HTERT RPE-1 (cell line): ENCODE results near the gene EDEM2.
"Not testable (repeated sequence)": the region's sequence is repeated elsewhere in the genome, so short reads cannot be mapped to it uniquely, and the experiment has no call there.

Source experiments
- in situ Hi-C: fragments of 300-500 bp; cut with MboI; formaldehyde crosslinking; loops from 4 replicates; pipeline ENCODE4 v1.14.3; 2020; ENCODE audit warnings: low sequenced_read_pairs

Gene EDEM2

DNA sequence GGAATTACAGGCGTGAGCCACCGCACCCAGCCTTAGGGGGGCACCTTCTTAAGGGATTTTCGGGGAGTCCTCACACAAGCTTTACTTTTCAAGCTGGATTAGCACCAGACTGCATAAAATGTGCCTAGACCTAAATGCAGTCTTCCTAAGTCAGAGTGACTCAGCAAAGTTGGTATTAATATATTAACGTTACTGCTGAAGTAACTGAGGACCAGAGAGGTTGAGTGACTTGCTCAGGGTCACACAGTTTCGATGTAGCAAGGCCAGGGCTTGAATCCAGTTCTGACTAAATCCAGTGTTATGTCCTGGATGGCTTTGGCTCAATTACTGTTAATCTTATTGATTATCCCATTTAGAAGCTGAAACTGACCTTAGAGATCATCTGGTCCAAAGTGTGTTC lies 13.4 kb downstream of the EDEM2 start:
- in situ Hi-C loops = no loop called here

DNA sequence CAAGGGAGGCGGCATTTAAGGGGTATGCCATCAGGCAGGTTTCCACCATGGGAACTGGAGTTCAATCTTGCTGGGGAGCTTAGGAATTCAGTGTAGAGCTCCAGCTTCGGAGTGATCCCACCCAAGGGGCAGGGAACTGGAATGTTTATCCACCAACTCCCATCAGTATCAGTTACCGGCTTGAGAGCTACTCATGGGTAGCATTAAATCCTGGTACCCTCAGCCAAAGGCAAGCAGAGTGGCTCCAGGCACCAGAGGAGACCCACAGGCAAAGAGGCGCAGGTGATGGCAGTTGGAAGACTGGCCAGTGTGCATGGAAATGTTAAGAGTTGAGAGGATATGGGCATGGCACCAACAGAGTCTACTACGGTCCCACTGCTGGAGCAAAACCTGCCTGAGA lies 14.1 kb downstream of the EDEM2 start:
- in situ Hi-C loops = no loop called here

DNA sequence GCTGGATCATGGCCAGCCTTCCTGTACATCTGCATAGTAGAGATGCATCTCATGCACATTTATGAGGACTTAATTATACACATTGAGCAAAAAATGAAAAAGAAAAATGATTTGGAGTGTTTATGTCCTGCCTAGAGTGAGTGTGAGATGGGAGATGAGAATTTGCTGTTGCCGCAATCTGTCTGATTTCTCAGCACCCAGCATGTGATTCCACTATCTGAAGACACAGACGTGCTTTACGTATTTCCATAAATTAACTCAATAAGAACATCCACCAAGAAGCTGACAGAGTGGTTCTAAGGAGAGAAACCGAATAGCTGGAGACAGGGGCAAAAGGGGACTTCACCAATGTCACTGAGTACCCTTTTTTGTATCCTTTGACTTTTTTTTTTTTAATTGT lies 15.2 kb downstream of the EDEM2 start:
- in situ Hi-C loops = no loop called here

DNA sequence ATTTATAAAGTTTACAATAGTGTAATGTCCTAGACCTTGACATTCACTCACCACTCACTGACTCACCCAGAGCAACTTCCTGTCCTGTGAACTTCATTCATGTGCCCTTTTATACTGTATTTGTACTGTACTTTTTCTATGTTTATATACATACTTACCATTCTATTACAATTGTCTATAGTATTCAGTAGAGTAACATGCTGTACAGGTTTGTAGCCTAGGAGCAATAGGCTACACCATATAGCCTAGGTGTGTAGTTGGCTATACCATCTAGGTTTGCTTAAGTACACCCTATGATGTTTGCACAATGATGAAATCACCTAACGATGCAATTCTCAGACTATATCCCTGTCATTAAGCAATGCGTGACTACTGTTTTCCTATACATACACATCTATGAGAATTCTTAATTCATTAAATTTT lies 17.5 kb downstream of the EDEM2 start:
- in situ Hi-C loops = no loop called here

DNA sequence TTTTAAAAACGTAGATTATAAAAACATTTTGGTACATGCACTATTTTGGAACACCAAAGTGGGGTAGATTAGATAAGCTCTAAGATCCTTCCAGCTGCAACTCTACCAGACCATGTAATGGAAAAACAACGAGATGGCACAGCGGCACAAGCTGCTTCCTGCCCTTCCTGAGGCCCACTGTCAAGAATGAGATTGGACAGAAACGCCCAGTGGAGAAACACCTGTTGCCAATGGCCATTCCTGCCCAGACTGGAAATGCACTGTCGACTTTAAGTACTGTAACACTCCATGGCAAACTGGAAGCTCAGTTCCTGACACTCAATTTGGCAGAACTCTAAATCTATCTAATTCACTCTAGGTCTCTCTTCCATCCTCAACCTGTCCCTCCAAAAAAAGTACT lies 21.4 kb downstream of the EDEM2 start:
- in situ Hi-C loops = no loop called here

DNA sequence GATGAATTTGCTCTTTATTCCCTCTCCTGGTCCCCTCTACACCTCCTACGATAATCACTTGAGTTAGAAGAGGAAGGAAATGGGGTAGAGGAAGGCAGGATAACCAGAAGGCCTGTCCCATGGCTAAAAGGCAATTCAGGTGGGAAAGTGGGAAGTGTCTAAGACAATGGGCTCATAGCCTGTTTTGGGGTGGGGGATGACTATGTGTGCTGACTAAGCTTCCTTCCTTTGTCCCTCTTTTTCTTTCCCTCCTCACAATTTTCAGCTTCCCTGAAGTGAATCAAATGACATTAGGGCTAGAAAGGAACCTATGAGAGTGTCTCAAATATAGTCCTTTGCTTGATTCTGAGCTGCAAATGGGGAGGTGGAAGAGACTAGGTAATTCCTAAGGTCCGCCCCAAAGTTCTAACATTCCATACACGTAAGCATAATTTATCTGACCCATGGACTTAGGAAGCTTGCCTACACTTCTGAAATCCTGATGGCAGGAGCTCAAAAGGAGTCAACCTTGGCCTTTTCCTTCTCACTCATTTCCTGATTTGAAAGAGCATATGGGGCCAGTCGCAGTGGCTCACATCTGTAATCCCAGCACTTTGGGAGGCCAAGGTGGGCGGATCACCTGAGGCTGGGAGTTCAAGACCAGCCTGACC lies 24.3 kb downstream of the EDEM2 start:
- in situ Hi-C loops = no loop called here

DNA sequence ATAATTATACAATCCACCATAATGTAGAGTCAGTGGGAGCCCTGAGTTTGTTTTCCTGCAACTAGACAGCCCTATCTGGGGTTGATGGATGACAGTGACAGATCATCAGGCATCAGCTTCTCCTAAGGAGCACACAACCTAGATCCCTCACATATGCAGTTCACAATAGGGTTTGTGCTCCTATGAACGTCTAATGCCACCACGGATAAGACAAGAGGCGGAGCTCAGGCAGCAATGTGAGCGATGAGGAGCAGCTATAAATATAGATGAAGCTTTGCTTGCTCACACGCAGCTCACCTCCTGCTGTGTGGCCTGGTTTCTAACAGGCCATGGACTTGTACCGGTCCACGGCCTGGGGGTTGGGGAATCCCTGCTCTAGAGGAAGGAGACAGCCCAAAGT lies 25.9 kb downstream of the EDEM2 start:
- in situ Hi-C loops = no loop called here

DNA sequence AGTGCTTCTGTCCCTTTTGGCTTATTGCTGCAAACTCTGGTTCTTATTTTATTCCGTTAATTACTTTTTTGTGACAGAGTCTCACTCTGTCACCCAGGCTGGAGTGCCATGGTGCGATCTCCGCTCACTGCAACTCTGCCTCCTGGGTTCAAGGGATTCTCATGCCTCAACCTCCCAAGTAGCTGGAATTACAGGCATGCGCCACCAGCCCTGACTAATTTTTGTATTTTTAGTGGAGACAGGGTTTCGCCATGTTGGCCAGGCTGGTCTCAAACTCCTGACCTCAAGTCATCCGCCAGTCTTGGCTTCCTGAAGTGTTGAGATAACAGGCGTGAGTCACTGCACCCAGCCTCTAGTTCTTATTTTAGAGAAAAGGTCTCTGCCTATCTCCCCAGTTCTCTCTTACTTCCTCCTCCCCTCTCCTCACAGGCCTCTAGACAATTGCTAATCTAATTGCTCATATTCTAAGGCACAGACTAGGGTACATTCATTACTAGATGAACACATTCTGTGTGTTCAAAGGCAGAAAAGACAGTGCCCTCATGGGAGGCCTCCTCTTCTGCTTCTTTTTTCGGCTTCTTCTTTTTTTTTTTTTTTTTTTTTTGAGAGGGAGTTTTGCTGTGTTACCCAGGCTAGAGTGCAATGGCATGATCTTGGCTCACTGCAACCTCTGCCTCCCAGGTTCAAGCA lies 27.0 kb downstream of the EDEM2 start:
- in situ Hi-C loops = no loop called here

DNA sequence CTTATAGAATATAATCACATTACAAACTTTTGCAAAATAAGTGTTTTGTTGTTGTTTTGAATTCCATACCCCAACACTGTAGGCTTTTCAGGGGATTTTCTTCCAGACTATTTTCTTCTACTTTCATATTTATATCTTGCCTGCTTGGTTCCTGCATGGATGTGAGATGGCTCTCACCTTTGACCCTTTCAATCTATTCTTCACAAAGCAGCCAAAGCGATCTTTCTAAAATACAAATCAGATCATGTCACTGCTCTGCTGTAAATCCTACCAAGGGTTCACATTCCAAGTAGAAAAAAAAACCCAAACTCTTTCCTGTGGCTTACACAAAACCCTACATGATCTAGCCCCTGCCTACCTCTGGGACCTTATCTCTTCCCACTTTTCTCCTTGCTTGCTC lies 29.5 kb downstream of the EDEM2 start:
- in situ Hi-C loops = no loop called here

DNA sequence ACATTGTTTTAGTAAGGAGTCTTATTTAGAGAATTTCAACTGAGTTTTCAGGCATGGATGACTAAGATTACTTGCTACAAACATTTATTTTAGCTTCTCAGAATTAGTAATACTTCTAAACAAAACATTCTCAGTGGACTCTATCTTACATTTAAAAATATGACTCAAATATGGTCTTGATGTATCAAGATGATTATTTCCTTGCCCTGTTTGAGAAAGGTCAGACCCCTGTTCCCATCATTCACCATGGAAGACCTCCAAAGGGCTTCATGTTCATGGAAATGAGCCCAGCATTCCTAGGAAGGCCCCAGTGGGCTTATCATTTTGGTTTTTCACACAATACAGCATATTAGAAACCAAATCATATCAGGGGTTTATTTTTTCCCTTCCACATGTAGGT lies 29.9 kb downstream of the EDEM2 start:
- in situ Hi-C loops = no loop called here

DNA sequence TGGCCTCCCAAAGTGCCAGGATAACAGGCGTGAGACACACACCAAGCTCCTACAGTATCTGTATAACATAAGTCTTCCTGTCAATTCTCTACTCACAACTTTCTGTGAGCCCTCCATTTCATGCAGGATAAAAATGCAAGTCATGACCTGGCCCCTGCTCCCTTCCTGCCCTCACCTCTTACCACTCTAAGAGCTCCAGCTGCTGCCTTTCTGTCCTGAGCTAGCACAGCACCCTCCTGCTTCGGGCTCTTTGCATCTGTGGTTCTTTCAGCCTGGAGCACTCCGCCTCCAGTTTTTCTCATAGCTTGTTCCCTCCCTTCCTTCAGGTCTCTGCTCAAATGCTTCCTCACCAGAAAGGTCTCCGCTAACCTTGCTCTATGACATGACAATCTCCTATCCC lies 30.9 kb downstream of the EDEM2 start:
- in situ Hi-C loops = no loop called here

DNA sequence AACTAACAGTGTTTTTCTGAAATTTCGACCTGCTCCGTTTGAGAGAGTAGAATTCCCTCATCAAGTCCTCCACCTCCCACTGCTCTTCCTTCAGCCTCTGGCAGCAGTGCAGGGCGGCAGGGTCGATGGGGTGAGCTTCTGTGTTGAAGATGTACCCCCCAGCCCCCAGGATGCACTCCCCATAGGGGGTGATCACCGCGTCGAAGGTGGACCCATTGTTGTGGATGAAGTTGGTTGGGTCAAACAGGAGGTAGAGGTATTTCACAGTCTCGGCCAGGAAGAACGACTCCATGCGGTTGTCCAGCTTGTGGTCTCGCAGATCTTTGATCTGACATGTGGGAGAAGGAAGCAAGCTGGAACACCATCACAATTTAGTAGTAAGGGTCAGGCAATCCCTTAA lies 31.5 kb downstream of the EDEM2 start:
- in situ Hi-C loops = no loop called here

DNA sequence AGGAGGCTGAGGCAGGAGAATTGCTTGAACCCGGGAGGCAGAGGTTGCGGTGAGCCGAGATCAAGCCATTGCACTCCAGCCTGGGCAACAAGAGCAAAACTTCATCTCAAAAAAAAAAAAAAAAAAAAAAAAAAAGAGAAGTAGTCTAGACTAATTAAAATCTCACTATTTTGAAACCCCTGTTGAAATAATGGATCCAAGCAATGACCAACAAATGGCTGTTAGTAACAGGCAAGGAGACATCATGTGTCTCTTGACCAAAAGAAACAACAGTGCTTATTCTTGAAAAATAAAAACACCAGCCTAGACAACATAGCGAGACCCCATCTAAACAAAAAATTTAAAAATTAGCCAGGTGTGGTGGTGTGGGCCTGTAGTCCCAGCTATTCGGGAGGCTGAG lies 34.9 kb downstream of the EDEM2 start:
- in situ Hi-C loops = not testable (repeated sequence)

DNA sequence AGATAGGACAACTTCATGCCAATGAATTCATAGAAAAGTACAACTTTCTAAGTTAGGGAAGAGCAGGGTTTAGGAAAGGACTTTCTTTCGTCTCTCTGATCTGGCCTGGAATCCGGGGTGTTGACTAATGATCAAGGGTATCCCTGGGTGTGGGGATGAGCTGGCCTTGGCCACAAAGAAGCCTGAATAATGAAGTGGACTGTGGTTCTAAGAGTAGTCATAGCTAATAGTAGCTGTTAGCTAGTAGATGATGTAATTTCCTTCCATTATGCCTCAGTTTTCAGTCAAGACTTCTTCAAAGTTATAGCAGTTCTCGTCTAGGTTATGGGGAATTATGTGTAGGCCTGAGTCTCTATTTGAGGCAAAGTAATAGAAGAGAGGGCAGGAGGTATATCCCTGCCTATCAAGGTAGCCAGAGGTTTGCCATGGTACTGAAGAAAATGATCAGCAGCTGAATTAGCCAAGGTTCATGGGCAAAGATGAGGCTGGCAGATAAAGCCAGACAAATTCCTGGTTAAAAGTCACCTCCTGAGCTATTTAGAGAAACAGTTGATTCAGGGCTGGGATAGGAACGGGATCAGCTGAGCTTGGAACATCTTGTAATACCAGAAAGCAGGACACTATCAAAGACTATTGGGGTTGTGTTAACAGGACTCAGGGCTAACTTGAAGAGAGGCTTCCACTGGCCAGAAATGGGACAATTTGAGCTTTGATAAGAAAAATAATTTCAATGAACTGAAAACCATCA lies 35.8 kb downstream of the EDEM2 start:
- in situ Hi-C loops = no loop called here

DNA sequence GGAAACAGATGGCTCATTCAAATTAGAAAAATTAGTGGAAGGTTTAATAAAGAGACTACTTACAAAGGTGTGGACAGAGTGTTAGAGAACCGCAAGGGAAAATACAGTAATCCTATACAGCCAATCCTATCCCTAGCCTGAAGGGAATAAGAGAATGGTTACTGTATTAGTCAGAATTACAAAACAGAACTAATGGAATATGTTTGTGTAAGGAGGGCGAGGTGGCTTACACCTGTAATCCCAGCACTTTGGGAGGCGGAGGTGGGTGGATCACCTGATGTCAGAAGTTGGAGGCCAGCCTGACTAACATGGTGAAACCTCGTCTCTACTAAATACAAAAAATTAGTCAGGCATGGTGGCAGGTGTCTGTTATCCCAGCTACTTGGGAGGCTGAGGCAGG lies 38.2 kb downstream of the EDEM2 start:
- in situ Hi-C loops = no loop called here

DNA sequence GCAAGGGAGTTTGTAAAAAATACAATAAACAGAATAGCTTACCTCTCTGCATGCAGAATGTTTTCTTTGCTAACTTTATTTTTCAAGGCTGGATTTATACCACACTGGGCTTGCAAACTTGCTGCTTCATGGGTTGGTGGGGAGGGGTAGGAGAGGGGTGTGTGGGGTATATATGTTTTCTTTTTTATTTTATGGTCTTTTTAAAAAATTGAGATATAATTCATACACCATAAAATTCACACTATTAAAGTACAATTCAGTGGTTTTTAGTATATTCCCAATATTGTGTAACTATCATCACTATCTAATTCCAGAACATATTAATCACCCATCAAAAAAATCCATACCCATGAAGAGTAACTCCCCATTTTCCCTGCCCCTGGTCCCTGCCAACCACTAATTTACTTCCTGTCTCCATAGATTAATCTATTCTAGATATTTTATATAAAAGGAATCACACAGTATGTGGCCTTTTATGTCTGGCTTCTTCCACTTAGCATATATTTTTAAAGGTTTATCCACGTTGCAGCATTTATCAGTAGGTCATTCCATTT lies 40.2 kb downstream of the EDEM2 start:
- in situ Hi-C loops = no loop called here

DNA sequence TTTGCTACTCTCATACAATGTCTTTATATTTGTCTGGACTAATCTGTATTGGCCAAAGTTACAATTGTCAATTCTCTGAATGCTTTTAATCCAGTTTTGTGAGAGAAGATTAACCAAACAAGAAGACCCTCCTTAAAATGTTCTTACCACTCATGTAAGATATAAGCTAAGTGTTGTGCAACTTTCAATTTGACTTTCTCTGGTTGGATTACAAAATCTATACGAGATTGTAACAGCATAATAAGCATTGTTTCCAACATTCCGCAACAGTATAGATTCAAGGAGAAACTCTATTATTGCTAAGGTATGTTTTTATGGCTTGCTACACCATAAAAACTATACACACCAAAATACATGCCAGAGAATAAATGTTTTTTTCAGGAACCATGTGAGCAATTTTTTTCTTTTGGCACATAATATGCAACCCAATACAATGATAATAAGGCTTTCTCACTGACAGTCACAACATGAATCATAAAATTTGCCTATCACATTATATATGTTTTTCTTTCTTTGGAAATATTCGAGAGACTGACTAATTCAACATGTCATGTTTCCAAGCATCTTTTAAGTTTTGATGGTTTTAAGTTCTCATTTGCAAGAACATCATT lies 42.3 kb downstream of the EDEM2 start:
- in situ Hi-C loops = no loop called here

DNA sequence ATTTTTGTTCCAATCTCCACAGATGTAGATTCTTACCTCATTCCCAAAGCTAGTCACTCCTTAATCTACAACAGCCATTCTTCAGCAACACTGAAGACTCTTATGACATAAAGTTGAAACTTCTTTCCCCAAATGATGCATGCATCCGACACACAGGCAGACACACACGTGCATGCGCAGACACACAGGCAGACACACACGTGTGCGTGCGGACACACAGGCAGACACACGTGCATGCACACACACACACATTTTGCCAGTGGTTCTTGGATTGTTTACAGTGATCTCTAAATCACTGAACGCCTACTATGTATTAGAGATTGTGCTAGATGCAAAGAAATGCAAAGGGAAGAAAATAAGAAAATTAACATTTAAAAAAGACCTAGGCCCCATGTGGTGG lies 45.5 kb downstream of the EDEM2 start:
- in situ Hi-C loops = no loop called here

DNA sequence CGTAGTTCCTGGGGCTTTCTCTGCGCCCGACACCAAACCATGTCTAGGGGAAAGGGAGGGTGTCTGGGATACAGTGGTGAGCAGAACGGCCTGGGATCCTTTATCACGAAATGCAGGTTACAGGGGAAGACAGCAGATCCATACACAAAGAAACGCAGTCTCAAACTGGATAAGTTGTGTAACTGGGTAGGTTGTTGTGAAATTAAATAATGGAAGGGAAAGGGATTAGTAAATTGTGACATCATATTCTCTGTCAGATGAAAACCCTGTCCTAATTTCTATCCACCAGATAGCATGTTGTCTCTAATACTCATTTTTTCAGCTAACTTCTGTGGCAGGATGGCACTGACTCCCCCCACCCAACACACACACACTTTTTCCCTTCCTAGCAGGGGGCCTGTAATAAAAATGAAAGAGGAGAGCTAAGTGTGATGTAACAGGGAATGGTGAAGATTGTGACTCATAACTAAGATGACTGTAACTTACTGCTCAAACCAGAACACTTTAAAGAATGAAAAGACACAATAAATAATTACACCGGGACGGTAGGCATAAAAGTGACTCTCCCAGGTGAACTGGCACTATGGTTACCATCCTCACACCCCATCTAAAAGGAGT lies 53.8 kb downstream of the EDEM2 start:
- in situ Hi-C loops = no loop called here

DNA sequence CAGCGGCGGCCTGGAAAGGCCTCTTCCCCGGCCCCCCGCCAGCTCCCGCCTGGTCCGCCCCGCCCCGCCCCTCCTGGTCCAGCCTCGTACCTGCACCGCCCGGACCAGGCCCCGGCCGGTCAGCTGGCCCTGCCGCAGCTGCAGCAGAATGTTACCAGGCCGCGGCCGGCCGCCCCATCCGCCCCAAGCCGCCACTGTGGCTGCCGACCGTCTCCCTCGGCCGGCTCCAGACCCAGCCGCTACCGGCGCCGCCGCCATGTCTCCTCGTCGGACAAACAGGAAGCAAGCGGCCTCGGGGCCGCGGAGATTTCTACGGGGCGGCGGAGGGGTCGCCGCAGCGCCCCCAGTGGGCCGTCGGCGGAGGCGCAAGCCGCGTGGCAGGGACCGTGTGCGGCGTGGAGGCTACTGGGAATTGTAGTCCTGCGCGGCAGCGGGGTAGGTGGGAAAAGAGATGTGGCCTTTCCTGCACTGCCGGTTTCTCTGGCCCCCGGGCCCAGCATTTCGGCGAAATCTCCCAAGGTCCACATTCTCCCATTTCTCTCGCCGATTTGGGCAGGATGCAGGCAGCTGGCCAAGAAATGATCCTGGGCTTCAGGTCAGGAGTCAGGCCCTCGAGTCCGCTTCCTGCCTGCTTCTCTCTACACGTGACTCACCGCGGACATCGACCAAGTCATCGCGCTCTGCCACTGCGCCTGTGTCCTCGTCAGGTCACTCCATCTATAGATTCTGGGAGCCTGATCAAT lies 54.4 kb downstream of the EDEM2 start, which contains the start of gene TRPC4AP:
Gene TRPC4AP (minus strand): TSS at position 284 of the 743 bp plus-strand sequence. CDS start 26 bp downstream, at position 258.
- in situ Hi-C loops = no loop called here
